HG03139 (cell line): ENCODE results near the gene CMTM7.
A peak's percentile ranks its signal among the peaks of the same experiment; 100 is the strongest.

Experiments
- ATAC-seq: cut with Tn5 transposase; IDR thresholded peaks from one replicate; pipeline ENCODE4 v1.9.1; 2021; ENCODE audit not compliant: unreplicated experiment

The CMTM7 gene

GRCh38 chr3:32435911-32436815 lies 44.5 kb downstream of the CMTM7 start:
- ATAC-seq, result no peak

DNA sequence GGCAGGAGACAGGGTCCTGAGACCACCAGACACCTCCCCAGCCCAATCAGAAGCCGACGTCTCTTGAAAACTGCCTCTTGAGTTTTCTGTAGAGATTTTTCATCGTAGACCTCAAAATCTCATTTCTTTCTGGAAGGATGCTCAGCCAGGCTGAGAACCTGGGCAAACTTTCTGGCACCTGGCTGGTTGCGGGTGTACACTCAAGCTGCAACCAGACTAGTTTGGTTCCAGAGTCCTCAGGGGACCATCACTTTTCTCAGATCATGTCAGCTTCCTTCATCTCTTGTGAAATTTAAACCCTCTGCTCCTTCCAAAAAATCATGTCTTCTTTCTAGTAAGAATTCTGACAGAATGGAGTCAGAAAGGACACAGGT lies 45.1 kb downstream of the CMTM7 start:
- ATAC-seq, result peak; percentile 31

GRCh38 chr3:32437896-32438295 lies 46.2 kb downstream of the CMTM7 start:
- ATAC-seq, result no peak

- peak; percentile 87 for ATAC-seq
Observed at GRCh38 chr3:32438596-32439344, 47.1 kb downstream of the CMTM7 start.

- ATAC-seq, result peak; percentile 20
Observed at GRCh38 chr3:32439421-32439820, 47.8 kb downstream of the CMTM7 start.

GRCh38 chr3:32440611-32441350 lies 49.1 kb downstream of the CMTM7 start:
- ATAC-seq, result no peak

- ATAC-seq, result no peak
Observed at GRCh38 chr3:32442766-32443165, 51.1 kb downstream of the CMTM7 start.

GRCh38 chr3:32443478-32443877 lies 51.8 kb downstream of the CMTM7 start:
- no peak for ATAC-seq

DNA sequence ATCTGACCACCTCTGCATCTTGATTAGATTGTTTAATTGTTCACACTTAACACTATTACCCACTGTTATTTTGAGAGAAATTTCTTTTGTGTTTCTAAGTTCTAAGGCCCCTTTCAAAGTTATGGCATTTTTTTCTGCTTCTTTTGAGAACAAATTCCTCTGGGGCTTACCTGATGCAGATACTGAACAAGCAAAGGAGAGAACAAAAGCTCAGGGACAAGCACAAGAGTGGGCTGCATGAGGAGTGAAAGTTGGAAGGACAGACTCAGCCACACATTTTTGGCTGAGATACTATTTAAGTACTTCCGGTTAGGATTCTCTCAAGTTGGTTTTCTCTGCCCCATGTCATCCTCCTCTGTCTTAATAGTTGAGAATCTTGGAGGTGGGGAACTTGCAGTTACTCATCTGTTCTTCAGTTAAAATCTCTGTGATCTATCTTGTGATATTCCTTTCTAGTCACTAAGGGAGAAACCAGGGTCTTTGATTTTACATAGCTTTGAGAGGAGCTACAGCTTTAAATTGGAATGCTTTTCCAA lies 56.3 kb downstream of the CMTM7 start:
- ATAC-seq, result no peak

GRCh38 chr3:32448686-32449474 lies 57.2 kb downstream of the CMTM7 start:
- no peak for ATAC-seq

DNA sequence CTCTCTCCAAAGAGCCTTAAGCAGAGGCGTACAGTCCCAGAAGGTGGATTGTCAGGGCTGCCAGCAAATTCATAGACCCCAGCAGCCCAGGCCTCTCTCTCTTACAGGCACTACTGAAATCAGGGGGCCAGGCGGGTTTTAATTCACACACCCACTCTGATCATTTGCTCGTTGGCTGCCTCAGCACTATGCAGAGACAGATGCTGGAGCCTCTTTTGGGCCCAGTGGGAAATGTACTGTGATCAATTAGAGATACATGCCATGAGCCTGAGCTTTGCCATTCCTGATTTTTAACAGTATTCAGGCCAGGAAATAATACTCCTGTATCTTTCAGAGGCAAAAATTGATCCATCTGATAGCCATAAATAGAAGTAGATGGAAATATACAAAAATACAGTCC lies 58.0 kb downstream of the CMTM7 start:
- ATAC-seq, result no peak

- no peak for ATAC-seq
Observed at GRCh38 chr3:32450426-32450825, 58.8 kb downstream of the CMTM7 start.

GRCh38 chr3:32450992-32451659 lies 59.5 kb downstream of the CMTM7 start:
- ATAC-seq, result no peak

DNA sequence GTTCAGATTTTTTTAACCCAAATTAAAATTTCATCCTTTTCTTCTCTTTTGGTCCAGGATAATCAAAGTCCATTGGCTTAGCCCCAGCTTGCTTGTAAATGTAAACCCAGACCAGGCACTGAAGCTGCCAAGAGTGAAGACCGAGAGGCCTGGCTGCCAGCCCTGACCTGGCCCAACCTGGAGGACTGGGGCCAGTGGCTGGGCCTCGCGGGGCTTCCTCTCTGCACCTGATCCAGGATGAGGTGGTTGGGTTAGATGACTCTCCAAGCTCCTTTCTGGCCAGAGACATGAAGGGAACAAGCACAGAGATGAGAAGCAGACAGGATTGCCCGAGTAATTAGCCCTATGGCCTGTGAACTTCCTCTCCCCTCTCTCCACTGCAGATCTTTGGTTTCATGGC lies 60.4 kb downstream of the CMTM7 start:
- no peak for ATAC-seq

- no peak for ATAC-seq
Observed at GRCh38 chr3:32453346-32453745, 61.7 kb downstream of the CMTM7 start.

DNA sequence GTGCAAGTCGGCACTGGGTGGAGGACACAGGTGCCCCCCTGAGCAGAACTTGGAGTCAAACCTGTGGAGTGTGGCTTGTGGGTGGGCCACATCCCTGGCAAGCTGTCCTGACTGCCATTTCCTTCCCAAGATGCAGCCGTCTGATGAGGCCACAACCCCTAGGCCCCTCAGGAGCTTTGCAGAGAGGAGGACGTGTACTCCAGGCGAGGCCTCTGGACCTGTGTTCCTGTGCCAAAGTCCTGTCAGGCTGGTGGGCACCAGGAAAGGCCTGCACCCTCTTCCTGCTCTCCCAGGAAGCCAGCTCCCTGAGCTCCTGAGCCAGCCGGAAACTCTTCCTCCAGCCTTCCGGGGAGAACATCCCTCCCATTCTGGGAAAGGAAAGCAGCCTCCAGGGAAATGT lies 62.5 kb downstream of the CMTM7 start:
- ATAC-seq, result no peak

GRCh38 chr3:32454731-32455608 lies 63.3 kb downstream of the CMTM7 start:
- no peak for ATAC-seq

GRCh38 chr3:32455609-32456428 lies 64.2 kb downstream of the CMTM7 start:
- no peak for ATAC-seq
